ENCODE measurements around the gene SFXN5.

Gene SFXN5

DNA sequence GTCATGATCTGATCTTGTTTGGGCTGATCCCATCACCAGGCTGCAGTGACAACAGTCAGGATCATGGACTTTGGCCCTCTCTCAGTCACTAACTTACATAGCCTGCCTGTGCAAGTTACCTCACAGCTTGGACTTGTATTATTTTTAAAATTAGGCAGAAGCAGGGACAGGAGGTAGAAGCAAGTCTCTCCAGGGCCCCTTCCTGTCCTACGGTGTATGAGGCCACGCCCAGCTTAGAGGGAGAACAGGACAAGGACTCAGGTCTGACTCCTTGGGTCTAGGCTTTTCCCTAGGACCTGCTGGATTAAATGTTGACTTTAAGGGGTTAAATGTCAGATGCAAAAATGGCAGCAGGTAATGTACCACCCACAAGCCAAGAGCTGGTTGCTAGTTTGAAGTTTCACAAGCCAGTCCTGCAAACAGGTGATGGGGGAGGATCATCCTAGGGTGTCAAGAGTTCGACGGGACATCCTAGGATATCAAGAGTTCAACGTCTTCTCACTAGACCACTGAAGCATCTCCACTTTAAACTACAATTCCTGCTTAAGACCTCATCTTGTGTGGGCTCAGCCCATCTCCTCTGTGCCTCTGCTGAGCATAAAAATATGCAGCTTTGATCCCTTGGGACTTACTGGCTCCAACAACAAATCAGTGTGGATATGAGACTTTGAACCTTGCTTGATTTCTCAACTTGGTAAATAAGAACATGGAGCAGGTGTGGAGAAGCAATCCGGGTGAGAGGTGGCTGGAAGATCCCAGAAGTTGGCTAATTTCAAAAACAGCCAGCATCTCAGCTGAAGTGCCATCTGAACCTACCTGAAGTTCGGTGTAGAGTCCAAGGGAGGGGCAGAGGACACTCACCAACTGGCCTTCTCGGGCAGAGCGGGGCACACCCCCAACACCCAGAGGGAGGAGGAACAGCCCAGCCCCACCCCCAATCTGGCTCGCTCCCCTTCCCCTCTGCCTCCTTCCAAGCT, 39.5 kb downstream of the SFXN5 start:
- no peaks in the 10 kb centered on the region for H3K9me3 Mint-ChIP-seq
- DNase-seq = no peak
- no peak for ATAC-seq
- H3K36me3 Mint-ChIP-seq (ENCODE audit: low read depth) = no peaks in the 10 kb centered on the region
- no peaks in the 10 kb centered on the region for H3K27me3 Mint-ChIP-seq
- H3K4me1 Mint-ChIP-seq = no peaks in the 10 kb centered on the region
- no peak overlapping the region for H3K4me3 Mint-ChIP-seq
- no peak overlapping the region for H3K27ac Mint-ChIP-seq

DNA sequence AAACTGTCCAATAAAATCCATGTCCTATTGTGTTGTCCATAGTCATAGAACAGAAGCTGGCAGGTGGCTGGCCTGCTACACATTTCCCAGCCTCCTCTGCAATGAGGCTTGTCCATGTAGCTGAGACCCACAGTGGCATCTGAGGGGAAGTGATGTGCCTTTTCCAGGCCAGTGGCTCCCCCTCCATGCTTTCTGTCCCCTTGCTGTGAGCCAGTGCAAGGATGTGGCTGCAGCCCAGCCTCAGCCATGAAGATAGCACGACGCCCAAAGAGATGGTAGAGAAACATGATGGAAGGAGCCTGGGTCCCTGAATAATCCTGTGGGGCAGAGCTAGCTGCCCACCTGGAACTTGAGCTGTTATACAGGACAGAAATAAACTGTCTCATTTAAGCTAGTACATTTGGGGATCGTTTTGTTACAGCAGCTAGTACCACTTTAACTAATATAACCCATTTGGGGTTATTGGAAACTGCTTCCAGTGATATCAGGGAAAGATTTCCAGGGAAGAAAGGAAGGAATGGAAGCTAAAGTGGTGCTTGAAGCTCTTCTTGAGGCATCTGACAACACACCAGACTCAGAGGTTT, 40.3 kb downstream of the SFXN5 start:
- no peaks in the 10 kb centered on the region for H3K9me3 Mint-ChIP-seq
- H3K4me3 Mint-ChIP-seq = no peak overlapping the region
- H3K27ac Mint-ChIP-seq = no peak overlapping the region
- no peaks in the 10 kb centered on the region for H3K4me1 Mint-ChIP-seq
- DNase-seq = no peak
- H3K36me3 Mint-ChIP-seq (ENCODE audit: low read depth) = no peaks in the 10 kb centered on the region
- no peaks in the 10 kb centered on the region for H3K27me3 Mint-ChIP-seq
- no peak for ATAC-seq

DNA sequence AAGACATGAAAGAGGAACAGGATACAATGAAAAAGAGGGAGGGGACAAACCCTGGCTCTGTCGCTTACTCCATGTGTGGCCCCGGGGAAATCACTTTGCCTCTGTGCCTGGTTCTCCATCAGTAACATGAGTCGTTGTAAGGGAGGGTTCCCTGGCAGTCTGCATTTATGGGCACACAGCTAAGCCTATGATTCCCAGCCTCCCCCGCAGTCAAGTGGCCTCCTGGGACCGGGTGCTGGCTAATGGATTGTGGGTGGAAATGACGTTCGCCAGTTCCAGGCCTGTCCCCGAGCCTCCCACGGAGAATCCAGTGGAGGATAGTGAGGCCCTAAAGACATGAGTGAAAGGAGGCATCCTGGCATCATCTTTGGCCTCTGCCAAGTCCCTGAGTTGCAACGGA, 42.7 kb downstream of the SFXN5 start:
- Mint-ChIP-seq H3K36me3 (ENCODE audit: low read depth) (no peaks in the 10 kb centered on the region), H3K9me3 (no peaks in the 10 kb centered on the region), H3K4me3 (no peak overlapping the region), H3K4me1 (no peaks in the 10 kb centered on the region), H3K27me3 (no peaks in the 10 kb centered on the region), H3K27ac (no peak overlapping the region)
- no peak for ATAC-seq
- DNase-seq = no peak

DNA sequence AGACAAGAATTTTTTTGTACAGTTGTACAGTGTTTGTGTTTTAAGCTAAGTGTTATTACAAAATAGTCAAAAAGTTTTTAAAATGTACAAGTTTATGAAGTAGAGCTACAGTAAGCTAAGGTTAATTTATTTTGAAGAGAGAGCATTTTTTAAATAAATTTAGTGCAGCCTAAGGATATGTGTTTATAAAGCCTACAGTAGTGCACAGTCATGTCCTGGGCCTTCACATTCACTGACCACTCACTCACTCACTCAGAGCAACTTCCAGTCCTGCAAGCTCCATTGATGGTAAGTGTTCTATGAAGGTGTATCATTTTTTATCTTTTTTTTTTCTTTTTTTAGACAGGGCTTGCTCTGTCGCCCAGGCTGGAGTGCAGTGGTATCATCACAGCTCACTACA, 44.2 kb downstream of the SFXN5 start:
- no peak overlapping the region for H3K4me3 Mint-ChIP-seq
- no peaks in the 10 kb centered on the region for H3K4me1 Mint-ChIP-seq
- H3K36me3 Mint-ChIP-seq (ENCODE audit: low read depth) = no peaks in the 10 kb centered on the region
- H3K27ac Mint-ChIP-seq = no peak overlapping the region
- ATAC-seq (no peak), DNase-seq (no peak)
- H3K9me3 Mint-ChIP-seq = no peaks in the 10 kb centered on the region
- no peaks in the 10 kb centered on the region for H3K27me3 Mint-ChIP-seq

DNA sequence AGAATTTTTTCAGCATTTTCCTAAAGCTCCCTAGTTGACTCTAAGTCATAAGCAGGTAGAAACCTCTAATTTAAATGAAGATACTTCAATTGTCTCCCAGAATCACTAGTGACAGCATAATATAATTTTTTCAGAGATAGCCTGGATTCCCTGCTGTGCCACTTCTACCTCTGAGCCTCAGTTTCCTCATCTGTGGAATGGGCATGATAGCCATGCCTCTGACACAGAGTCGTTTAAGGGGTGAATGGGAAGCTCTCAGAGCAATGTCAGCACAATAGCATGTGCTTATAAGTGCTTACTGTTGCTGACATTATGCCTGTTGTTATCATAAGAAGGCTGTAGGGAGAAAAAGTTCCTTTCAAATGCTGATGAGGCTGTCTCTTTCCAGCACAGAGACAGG, 48.0 kb downstream of the SFXN5 start:
- Mint-ChIP-seq H3K4me3 (no peak overlapping the region), H3K4me1 (no peaks in the 10 kb centered on the region), H3K27ac (no peak overlapping the region), H3K9me3 (no peaks in the 10 kb centered on the region), H3K36me3 (ENCODE audit: low read depth) (peaks cover 4% of the 10 kb centered on the region), H3K27me3 (no peaks in the 10 kb centered on the region)
- DNase-seq (no peak), ATAC-seq (no peak)

DNA sequence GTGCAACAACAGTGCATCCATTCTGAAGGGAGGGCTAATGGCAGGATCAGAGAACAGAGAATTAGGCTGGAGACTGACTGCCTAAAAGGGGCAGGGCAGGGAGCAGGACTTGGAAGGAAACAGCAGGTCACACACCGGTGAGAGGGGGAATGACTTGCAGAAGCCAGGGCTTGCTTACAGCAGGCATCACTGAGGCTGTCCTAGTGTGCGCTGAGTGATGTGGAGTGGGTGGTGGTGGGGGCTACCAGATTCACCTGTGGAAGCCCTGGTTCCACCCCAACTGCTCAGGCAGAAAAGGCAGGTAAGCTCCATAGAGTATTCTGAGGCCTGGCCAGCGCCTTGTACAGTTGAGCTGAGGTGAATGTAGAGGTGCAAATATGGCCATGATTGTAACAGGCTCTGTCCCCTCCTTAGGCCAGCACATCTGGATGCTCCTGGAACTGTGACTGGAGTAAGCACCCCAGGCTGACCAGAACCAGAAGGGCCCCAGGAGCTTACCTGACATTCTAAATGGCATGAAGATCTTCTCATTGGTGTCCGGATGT, 49.4 kb downstream of the SFXN5 start:
- no peak for DNase-seq
- H3K36me3 Mint-ChIP-seq (ENCODE audit: low read depth) = peaks cover 4% of the 10 kb centered on the region
- no peaks in the 10 kb centered on the region for H3K9me3 Mint-ChIP-seq
- no peak overlapping the region for H3K4me3 Mint-ChIP-seq
- no peaks in the 10 kb centered on the region for H3K27me3 Mint-ChIP-seq
- no peak for ATAC-seq
- no peaks in the 10 kb centered on the region for H3K4me1 Mint-ChIP-seq
- no peak overlapping the region for H3K27ac Mint-ChIP-seq

DNA sequence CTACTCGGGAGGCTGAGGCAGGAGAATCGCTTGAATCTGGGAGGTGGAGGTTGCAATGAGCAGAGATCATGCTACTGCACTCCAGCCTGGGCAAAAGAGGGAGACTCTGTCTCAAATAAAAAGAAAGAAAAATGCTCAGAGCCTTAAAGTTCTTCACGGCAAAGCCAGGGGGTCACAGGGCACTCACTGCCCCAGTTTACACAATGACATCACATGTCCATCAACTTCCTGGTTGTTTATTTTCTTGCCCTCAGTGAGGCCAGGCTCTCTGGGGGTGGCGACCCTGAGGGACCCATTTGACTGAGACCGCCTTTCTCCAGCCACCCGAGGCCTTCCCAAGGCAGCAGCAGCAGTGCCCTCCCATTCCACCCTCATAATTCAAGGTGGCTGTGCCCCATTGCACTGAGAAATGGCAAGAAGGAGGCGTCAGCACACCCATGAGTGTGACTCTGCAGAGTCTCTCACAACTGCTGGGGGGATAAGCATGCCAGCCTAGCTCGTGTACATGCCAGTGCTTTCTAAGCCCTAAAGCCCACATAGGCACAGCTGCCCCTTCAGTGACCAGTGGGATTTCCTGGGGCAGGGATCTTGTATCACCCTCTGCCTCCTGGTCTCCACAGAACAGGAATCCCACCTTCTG, 50.0 kb downstream of the SFXN5 start:
- no peak for ATAC-seq
- Mint-ChIP-seq H3K9me3 (no peaks in the 10 kb centered on the region), H3K4me3 (no peak overlapping the region), H3K27me3 (no peaks in the 10 kb centered on the region), H3K36me3 (ENCODE audit: low read depth) (peaks cover 4% of the 10 kb centered on the region), H3K4me1 (no peaks in the 10 kb centered on the region), H3K27ac (no peak overlapping the region)
- DNase-seq = no peak

DNA sequence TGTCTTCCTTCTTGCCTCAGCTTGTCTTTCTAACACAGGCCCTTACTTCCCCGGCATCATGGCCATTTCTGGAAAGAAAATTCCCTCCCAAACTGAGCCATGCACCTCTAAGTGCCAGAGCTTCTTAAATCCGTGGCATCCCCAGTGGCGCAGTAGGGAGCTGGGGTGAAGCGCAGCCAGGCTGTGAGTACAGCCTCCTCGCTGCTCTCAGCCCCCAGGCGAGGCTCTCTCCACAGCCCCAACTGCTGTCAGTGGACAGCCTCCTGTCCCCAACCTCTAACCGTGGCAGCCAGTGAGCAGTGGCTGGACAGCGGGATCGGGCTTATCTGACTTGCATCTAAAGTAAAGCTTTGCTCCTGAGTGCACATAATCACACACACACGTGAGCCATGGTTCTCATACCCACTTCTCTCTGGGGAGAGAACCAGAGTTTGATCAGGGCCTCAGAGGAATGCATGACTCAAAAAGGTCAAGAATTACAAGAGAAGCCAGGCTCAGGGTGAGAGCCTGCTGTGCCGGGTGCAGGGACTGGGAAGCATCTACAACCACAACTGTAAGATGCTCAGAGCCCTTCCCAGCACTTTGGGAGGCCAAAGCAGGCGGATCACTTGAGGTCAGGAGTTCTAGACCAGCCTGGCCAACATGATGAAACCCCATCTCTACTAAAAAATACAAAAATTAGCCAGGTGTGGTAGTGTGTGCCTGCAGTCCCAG, 50.7 kb downstream of the SFXN5 start:
- no peak overlapping the region for H3K4me3 Mint-ChIP-seq
- no peak overlapping the region for H3K27ac Mint-ChIP-seq
- peaks cover 4% of the 10 kb centered on the region for H3K36me3 Mint-ChIP-seq (ENCODE audit: low read depth)
- no peaks in the 10 kb centered on the region for H3K27me3 Mint-ChIP-seq
- no peak for DNase-seq
- H3K9me3 Mint-ChIP-seq = no peaks in the 10 kb centered on the region
- no peak for ATAC-seq
- no peaks in the 10 kb centered on the region for H3K4me1 Mint-ChIP-seq

DNA sequence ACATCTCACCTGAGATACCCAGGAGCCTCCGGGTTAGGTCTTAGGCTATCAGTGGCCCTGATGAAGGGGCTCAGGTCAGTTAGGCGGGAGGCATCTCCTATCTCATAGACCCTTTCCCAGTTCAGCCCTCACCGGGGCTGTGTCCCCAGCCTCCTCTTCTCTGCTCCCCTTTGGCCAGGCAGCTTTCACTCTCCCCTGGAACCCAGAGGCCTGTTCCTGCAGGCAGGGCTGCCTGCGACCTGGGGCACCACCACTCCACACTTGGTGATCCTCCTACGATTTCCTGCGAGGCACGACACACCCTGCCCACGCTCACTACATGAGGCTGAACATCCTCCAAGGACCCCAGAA, 51.2 kb downstream of the SFXN5 start:
- no peaks in the 10 kb centered on the region for H3K9me3 Mint-ChIP-seq
- no peaks in the 10 kb centered on the region for H3K27me3 Mint-ChIP-seq
- H3K4me3 Mint-ChIP-seq = no peak overlapping the region
- H3K36me3 Mint-ChIP-seq (ENCODE audit: low read depth) = peaks cover 4% of the 10 kb centered on the region
- DNase-seq = no peak
- H3K27ac Mint-ChIP-seq = no peak overlapping the region
- H3K4me1 Mint-ChIP-seq = no peaks in the 10 kb centered on the region
- ATAC-seq = no peak

DNA sequence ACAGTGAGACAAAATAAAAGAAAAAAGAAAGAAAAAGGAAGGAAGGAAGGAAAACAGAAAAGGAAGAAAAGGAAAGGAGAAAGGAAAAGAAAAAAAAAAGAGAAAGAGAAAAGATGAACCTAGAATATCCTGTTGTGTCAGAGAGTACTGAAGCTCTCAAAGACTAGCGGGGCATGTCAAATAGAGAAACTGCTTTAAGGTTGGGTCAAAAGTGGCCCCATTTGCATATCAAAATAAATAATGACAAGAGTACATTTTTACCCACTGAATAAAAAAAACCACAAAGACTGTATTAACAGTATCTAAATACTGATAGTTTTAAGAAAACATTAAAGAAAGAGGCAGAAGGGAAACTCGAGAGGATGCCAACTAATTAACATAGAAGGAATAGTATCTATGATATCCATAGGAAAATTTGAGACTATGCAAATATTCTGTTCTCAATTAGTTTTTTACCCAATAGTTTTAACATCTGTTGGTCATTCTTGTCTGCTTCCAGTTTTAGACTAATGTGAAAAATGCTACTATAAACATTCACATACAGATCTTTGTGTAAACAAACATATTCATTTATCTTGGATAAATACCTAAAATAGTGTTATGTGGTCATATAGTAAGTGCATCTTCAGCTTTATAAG, 53.2 kb downstream of the SFXN5 start:
- no peak overlapping the region for H3K4me3 Mint-ChIP-seq
- H3K4me1 Mint-ChIP-seq = no peaks in the 10 kb centered on the region
- H3K27ac Mint-ChIP-seq = no peak overlapping the region
- DNase-seq (no peak), ATAC-seq (no peak)
- peaks cover 4% of the 10 kb centered on the region for H3K36me3 Mint-ChIP-seq (ENCODE audit: low read depth)
- H3K9me3 Mint-ChIP-seq = no peaks in the 10 kb centered on the region
- no peaks in the 10 kb centered on the region for H3K27me3 Mint-ChIP-seq

DNA sequence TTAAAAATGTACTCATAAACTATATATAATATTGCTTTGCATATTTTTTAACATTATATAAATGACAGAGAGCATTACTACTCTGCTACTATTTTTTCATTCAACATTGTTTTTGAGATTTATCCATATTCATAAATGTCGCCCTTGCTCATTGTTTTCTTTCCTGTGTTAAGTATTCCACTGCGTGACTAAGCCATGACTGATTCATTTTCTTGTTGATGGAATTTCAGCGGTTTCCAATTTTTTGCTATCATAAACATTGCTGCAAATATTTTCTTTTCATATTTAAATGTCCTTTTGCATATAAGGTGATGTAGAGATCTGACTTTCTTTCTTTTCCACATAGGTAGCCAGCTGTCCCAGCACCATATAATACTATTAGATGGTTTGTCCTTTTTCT, 57.6 kb downstream of the SFXN5 start:
- ATAC-seq (no peak), DNase-seq (no peak)
- Mint-ChIP-seq H3K4me1 (no peaks in the 10 kb centered on the region), H3K36me3 (ENCODE audit: low read depth) (peaks cover 3% of the 10 kb centered on the region), H3K9me3 (no peaks in the 10 kb centered on the region), H3K4me3 (no peak overlapping the region), H3K27ac (no peak overlapping the region), H3K27me3 (peaks cover 2% of the 10 kb centered on the region)

DNA sequence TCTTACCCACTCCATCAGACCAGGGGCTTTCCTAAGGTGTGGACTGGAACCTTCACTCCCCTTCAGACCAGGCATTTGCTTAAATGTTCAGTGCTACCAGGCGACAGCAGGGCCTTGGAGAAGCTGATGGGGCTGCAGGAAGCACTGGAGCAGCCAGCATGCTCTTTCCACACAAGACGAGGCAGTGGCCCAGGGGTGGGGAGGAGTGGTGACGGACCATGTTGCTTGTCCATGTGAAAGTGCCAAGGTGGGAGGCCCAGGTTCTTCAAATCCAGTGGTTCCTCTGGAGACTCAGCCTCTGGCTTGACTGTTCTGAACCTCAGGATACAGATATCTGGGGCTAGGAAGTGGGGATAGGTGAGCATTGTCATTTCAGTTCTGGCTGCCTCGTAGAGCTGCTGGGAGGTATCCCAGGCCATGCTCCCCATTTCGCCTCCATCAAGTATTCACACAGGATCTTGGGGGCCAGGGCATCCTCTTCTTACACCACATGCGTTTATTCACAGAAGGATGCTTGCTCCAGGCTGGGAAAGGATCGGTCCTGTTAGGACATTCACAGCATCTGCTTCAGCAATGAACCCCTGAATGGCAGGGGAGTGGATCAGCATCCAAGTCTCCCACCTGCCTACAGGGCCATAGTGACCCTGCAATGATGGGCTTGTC, 62.2 kb downstream of the SFXN5 start:
- no peaks in the 10 kb centered on the region for H3K4me1 Mint-ChIP-seq
- no peak overlapping the region for H3K27ac Mint-ChIP-seq
- H3K4me3 Mint-ChIP-seq = no peak overlapping the region
- H3K27me3 Mint-ChIP-seq = peaks cover 2% of the 10 kb centered on the region
- H3K9me3 Mint-ChIP-seq = no peaks in the 10 kb centered on the region
- DNase-seq = no peak
- H3K36me3 Mint-ChIP-seq (ENCODE audit: low read depth) = no peaks in the 10 kb centered on the region
- no peak for ATAC-seq

DNA sequence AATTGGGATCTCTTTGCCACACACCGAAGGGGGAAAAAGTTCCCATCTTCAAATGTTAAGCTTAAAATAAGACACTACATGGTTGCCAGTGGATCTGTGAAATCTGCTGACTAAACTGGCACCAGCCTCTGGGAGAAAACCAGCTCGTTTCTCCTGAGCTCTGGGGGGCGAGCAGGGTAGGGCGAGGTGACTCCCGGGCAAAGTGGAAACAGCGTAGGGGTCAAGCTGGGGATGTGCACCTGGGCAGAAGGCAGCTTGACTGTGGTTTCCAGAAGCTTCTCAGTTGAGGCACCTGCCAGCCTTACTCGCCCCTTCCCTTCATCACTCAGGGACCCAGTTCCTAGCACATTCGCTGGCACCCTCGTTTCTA, 62.8 kb downstream of the SFXN5 start:
- Mint-ChIP-seq H3K4me3 (no peak overlapping the region), H3K27ac (no peak overlapping the region), H3K9me3 (no peaks in the 10 kb centered on the region), H3K4me1 (no peaks in the 10 kb centered on the region), H3K27me3 (peaks cover 2% of the 10 kb centered on the region), H3K36me3 (ENCODE audit: low read depth) (no peaks in the 10 kb centered on the region)
- DNase-seq (no peak), ATAC-seq (no peak)

Data from activated naive CD8-positive, alpha-beta T cell treated with anti-CD3 and anti-CD28 coated beads, Interleukin-2, amount 50 U/mL, for 24 hours (primary cell).